Panc1 (cell line): Measurements from ENCODE around the gene PUSL1. TPM values are rescaled to one million over a fixed set of nuclear protein-coding genes. Genes with fewer than 3 reads are reported as not detected.

Source experiments
- ATAC-seq: fragments of 200-7000 bp; cut with Tn5 transposase; 2 replicates; pipeline ENCODE4 v1.9.1; 2020; ENCODE audit warnings: mild to moderate bottlenecking, moderate library complexity
- BruUV-seq: library from RNA; stranded (reverse); fragments of 400-500 nt; replicated peaks from 2 replicates; lab custom pipeline; 2021; lab: Mats Ljungman, UMichigan
- CTCF ChIA-PET: fragments of 300-600 bp; sonication (Branson Sonifier 250); formaldehyde crosslinking; loops from one replicate; lab custom pipeline; 2022; ENCODE audit warnings: antibody characterized with exemption; lab: Charles Lee
- POLR2A ChIA-PET: fragments of 300-600 bp; sonication (Branson Sonifier 250); formaldehyde crosslinking; loops from one replicate; lab custom pipeline; 2022; ENCODE audit warnings: antibody characterized with exemption; lab: Charles Lee
- DNase-seq: peaks from one replicate; pipeline ENCODE4 v3.0.0-alpha.2; 2010; ENCODE audit warnings: low read depth, low spot score
- H3K27ac ChIP-seq: 2 replicates; pipeline ENCODE4 v1.5.1; 2011; ENCODE audit warnings: mild to moderate bottlenecking, low read length, inconsistent platforms
- H3K27me3 ChIP-seq: fragments of 200-500 bp; sonication (Bioruptor generic); 2 replicates; pipeline ENCODE4 v1.6.0; 2014; ENCODE audit warnings: low read length, inconsistent platforms; ENCODE audit not compliant: control insufficient read depth, insufficient read depth
- H3K36me3 ChIP-seq: fragments of 200-500 bp; sonication (Bioruptor generic); 2 replicates; pipeline ENCODE4 v1.5.1; 2014; ENCODE audit warnings: inconsistent platforms, mild to moderate bottlenecking, low read length, moderate library complexity; ENCODE audit not compliant: control insufficient read depth, insufficient read depth
- H3K4me1 ChIP-seq: 2 replicates; pipeline ENCODE4 v1.5.1; 2011; ENCODE audit warnings: inconsistent platforms, mild to moderate bottlenecking, low read length, moderate library complexity; ENCODE audit not compliant: control insufficient read depth, insufficient read depth
- H3K4me3 ChIP-seq, 2 experiments: 2 replicates each; pipeline ENCODE4 v1.5.1; 2011 to 2012; ENCODE audit warnings: low read depth in 2 of 2, low read length in 2 of 2, mild to moderate bottlenecking in 2 of 2, inconsistent platforms in 1 of 2, moderate library complexity in 1 of 2
- H3K9me3 ChIP-seq: fragments of 200-500 bp; sonication (Bioruptor generic); 2 replicates; pipeline ENCODE4 v1.5.1; 2014; ENCODE audit warnings: low read depth, mild to moderate bottlenecking, inconsistent platforms, low read length, moderate library complexity; ENCODE audit not compliant: control insufficient read depth, insufficient read depth
- CTCF ChIP-seq: fragments of 450-650 bp; IDR thresholded peaks from 2 replicates; pipeline ENCODE4 v1.5.1; 2017; ENCODE audit warnings: mild to moderate bottlenecking
- POLR2AphosphoS5 ChIP-seq: IDR thresholded peaks from 2 replicates; pipeline ENCODE4 v1.6.1; 2012; ENCODE audit warnings: mild to moderate bottlenecking, low read depth, low read length, moderate library complexity
- SIN3A ChIP-seq: IDR thresholded peaks from 2 replicates; pipeline ENCODE4 v1.6.1; 2012; ENCODE audit warnings: low read depth, mild to moderate bottlenecking, low read length, moderate library complexity, borderline replicate concordance; ENCODE audit not compliant: insufficient read depth
- TCF7L2 ChIP-seq: IDR thresholded peaks from 2 replicates; pipeline ENCODE4 v1.6.1; 2011; ENCODE audit warnings: mild to moderate bottlenecking, low read depth, low read length, inconsistent platforms
- in situ Hi-C: cut with HindIII; loops from 2 replicates; pipeline ENCODE4 v1.10.0; 2016; ENCODE audit warnings: low sequenced_read_pairs, low pct_unique_long_range_greater_than_20kb
- intact Hi-C: fragments of 100-400 bp; cut with micrococcal nuclease; formaldehyde crosslinking; loops from one replicate; pipeline ENCODE4 v1.10.0; 2022; ENCODE audit not compliant: unreplicated experiment
- total RNA-seq: library from RNA; stranded (reverse); gene quantifications from one replicate; pipeline ENCODE4 v1.2.1, GENCODE V29; 2021; ENCODE audit not compliant: unreplicated experiment
- TF ChIP-seq, protein P1 (sequence below), 2 experiments: IDR thresholded peaks; 2 replicates each; pipeline ENCODE4 v1.6.1; 2011 to 2012; ENCODE audit warnings: low read depth in 2 of 2, control low read depth in 1 of 2, low read length in 1 of 2, mild to moderate bottlenecking in 1 of 2, moderate library complexity in 1 of 2; ENCODE audit not compliant: insufficient read depth in 1 of 2

PUSL1 gene
- total RNA-seq, 1 experiment from 2014 or later, result 46.9 TPM

DNA sequence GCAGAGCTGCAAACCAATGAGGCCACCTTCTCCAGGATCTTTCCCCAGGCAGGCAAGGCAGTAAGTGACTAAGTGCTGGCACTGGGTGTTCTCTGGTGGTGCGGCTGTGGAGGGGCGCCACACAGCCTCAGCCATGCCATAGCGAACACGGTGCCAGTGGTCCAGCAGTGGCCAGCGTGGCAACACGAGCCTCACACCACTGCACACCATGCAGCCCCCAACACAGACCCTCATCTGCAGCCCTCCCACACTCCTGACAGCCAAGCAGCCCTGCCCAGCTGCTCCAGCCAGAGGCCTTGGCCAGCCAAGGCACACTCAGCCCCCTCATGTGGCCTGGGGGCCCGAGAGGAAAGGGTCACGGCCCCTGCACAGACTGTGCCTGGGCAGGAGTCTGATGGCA, 13.1 kb downstream of the PUSL1 start:
- Histone ChIP-seq H3K27me3 (no peaks in the 10 kb centered on the region), H3K4me3 (no peak overlapping the region), H3K4me1 (peaks cover 47% of the 10 kb centered on the region), H3K9me3 (no peaks in the 10 kb centered on the region), H3K27ac (no peak overlapping the region), H3K36me3 (no peaks in the 10 kb centered on the region; the same call in none of the 2 replicates)
- POLR2A ChIA-PET, result no interaction called here
- ATAC-seq (no peak), DNase-seq (no peak)
- no TSS peak for BruUV-seq
- in situ Hi-C loops, result no loop called here
- intact Hi-C loops, result no loop called here
- CTCF ChIA-PET, result no interaction called here
- no peak for TF ChIP-seq CTCF
- no peak for TF ChIP-seq TCF7L2
- TF ChIP-seq, protein P1, sequence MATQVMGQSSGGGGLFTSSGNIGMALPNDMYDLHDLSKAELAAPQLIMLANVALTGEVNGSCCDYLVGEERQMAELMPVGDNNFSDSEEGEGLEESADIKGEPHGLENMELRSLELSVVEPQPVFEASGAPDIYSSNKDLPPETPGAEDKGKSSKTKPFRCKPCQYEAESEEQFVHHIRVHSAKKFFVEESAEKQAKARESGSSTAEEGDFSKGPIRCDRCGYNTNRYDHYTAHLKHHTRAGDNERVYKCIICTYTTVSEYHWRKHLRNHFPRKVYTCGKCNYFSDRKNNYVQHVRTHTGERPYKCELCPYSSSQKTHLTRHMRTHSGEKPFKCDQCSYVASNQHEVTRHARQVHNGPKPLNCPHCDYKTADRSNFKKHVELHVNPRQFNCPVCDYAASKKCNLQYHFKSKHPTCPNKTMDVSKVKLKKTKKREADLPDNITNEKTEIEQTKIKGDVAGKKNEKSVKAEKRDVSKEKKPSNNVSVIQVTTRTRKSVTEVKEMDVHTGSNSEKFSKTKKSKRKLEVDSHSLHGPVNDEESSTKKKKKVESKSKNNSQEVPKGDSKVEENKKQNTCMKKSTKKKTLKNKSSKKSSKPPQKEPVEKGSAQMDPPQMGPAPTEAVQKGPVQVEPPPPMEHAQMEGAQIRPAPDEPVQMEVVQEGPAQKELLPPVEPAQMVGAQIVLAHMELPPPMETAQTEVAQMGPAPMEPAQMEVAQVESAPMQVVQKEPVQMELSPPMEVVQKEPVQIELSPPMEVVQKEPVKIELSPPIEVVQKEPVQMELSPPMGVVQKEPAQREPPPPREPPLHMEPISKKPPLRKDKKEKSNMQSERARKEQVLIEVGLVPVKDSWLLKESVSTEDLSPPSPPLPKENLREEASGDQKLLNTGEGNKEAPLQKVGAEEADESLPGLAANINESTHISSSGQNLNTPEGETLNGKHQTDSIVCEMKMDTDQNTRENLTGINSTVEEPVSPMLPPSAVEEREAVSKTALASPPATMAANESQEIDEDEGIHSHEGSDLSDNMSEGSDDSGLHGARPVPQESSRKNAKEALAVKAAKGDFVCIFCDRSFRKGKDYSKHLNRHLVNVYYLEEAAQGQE (IDR thresholded peaks at IDR 0.05; ENCODE audit: insufficient read depth in 1 of 2, low read depth in 2 of 2, low read length in 1 of 2), result no peak
- no peak for TF ChIP-seq POLR2AphosphoS5
- TF ChIP-seq SIN3A, result no peak

GRCh38 chr1:1322418-1322817, 14.0 kb downstream of the PUSL1 start:
- POLR2A ChIA-PET, result no interaction called here
- ATAC-seq, result no peak
- BruUV-seq, result no TSS peak
- Histone ChIP-seq H3K4me3 (no peak overlapping the region), H3K27me3 (no peaks in the 10 kb centered on the region), H3K27ac (no peak overlapping the region), H3K4me1 (peaks cover 48% of the 10 kb centered on the region), H3K36me3 (no peaks in the 10 kb centered on the region; the same call in none of the 2 replicates), H3K9me3 (no peaks in the 10 kb centered on the region)
- no peak for DNase-seq
- CTCF ChIA-PET, result no interaction called here
- in situ Hi-C loops (no loop called here), intact Hi-C loops (no loop called here)
- TF ChIP-seq CTCF (no peak), SIN3A (no peak), POLR2AphosphoS5 (no peak), TCF7L2 (no peak)
- TF ChIP-seq, protein P1 (IDR thresholded peaks at IDR 0.05; ENCODE audit: insufficient read depth in 1 of 2, low read depth in 2 of 2, low read length in 1 of 2), result no peak
